Parathyroid adenoma (tissue), 2 donors: ENCODE measurements around the gene SLC25A34.
A peak's percentile ranks its signal among the peaks of the same experiment; 100 is the strongest.

Source experiments
- H2AFZ ChIP-seq: fragments of 300-600 bp; sonication (generic); one replicate; pipeline ENCODE4 v1.7.0; 2017; ENCODE audit warnings: antibody characterized with exemption, mild to moderate bottlenecking
- H3K27ac ChIP-seq: fragments of 300-600 bp; sonication (generic); one replicate; pipeline ENCODE4 v1.7.0; 2017
- H3K27me3 ChIP-seq: fragments of 300-600 bp; sonication (generic); one replicate; pipeline ENCODE4 v1.7.0; 2017; ENCODE audit warnings: low read length; ENCODE audit not compliant: control insufficient read depth, insufficient read depth
- H3K36me3 ChIP-seq: fragments of 300-600 bp; sonication (generic); one replicate; pipeline ENCODE4 v1.7.0; 2017; ENCODE audit warnings: low read length; ENCODE audit not compliant: control insufficient read depth, insufficient read depth
- H3K4me1 ChIP-seq: fragments of 300-600 bp; sonication (generic); one replicate; pipeline ENCODE4 v1.7.0; 2017; ENCODE audit warnings: control low read depth
- H3K4me2 ChIP-seq: fragments of 300-600 bp; sonication (generic); one replicate; pipeline ENCODE4 v1.7.0; 2017; ENCODE audit warnings: low read length
- H3K4me3 ChIP-seq: fragments of 300-600 bp; sonication (generic); one replicate; pipeline ENCODE4 v1.7.0; 2017; ENCODE audit warnings: low read depth, low read length
- H3K79me2 ChIP-seq: fragments of 300-600 bp; sonication (generic); one replicate; pipeline ENCODE4 v1.7.0; 2017; ENCODE audit warnings: control low read depth
- H3K9ac ChIP-seq: fragments of 300-600 bp; sonication (generic); one replicate; pipeline ENCODE4 v1.7.0; 2017; ENCODE audit warnings: mild to moderate bottlenecking
- H3K9me3 ChIP-seq: fragments of 300-600 bp; sonication (generic); one replicate; pipeline ENCODE4 v1.7.0; 2017; ENCODE audit warnings: low read length; ENCODE audit not compliant: control insufficient read depth
- TF ChIP-seq, protein P1 (sequence below): fragments of 300-600 bp; sonication (generic); IDR thresholded peaks from one replicate; pipeline ENCODE4 v1.7.0; 2017; ENCODE audit warnings: antibody characterized with exemption, mild to moderate bottlenecking
- donor health status: primary hyperparathyroidism.

SLC25A34 gene

DNA sequence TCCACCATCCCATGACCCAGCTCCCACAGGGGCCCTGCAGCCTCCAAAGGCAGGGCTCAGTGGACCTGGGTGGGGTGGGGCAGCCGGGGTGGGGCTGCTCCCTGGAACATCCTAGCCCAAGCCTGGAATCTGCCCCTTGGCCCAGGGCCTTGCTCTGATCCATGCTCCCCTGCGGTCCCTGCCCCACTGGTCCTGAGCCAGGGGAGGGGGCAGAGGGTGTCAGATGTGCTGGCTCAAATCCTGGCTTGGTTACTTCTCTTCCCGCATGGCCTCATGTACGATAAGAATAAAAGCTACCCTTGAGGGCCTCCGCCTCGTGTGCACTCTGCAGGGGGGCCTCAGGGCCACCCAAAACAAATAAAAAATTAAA, 819 bp downstream of the SLC25A34 start:
- Histone ChIP-seq H3K9ac (no peak overlapping the region), H3K4me2 (peak overlapping the region; percentile 62), H3K4me1 (peaks cover 14% of the 10 kb centered on the region), H3K4me3 (no peak overlapping the region), H3K36me3 (no peaks in the 10 kb centered on the region), H3K27ac (peak overlapping the region; percentile 92), H3K79me2 (no peaks in the 10 kb centered on the region), H2AFZ (no peak overlapping the region), H3K27me3 (no peaks in the 10 kb centered on the region), H3K9me3 (no peaks in the 10 kb centered on the region)
- TF ChIP-seq, protein P1, sequence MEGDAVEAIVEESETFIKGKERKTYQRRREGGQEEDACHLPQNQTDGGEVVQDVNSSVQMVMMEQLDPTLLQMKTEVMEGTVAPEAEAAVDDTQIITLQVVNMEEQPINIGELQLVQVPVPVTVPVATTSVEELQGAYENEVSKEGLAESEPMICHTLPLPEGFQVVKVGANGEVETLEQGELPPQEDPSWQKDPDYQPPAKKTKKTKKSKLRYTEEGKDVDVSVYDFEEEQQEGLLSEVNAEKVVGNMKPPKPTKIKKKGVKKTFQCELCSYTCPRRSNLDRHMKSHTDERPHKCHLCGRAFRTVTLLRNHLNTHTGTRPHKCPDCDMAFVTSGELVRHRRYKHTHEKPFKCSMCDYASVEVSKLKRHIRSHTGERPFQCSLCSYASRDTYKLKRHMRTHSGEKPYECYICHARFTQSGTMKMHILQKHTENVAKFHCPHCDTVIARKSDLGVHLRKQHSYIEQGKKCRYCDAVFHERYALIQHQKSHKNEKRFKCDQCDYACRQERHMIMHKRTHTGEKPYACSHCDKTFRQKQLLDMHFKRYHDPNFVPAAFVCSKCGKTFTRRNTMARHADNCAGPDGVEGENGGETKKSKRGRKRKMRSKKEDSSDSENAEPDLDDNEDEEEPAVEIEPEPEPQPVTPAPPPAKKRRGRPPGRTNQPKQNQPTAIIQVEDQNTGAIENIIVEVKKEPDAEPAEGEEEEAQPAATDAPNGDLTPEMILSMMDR = no peak

DNA sequence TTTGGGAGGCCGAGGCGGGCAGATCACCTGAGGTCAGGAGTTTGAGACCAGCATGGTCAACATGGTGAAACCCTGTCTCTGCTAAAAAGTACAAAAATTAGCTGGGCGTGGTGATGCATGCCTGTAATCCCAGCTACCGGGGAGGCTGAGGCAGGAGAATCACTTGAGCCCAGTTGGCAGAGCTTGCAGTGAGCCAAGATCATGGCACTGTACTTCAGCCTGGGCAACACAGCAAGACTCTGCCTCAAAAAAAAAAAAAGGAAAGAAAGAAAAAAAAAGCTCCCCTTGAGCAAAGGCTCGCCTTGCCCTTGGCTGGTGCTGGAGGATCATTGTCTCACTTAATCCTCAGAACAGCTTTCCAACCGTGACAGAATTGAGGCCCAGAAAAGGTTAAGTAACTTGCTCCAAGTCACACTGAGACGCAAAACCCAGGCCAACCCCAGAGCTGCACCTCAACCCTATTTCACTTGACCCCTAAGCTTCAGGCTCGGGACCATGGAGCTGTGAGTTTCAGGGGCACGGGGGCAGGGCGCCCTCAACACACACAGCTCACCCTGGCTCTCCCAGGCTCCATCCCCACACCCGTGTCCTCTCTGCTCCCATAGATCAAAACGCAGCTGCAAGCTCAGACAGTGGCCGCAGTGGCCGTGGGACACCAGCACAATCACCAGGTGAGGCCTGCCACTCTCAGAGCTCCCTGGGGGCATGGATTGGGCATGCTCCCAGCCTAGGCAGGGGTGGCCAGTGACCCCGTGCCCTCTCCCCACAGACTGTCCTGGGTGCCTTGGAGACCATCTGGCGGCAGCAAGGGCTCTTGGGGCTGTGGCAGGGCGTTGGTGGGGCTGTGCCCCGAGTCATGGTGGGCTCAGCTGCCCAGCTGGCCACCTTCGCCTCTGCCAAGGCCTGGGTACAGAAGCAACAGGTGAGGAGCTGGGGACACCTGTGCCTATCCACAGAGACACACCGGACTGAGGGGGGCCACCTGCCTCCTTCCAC, 1.6 kb downstream of the SLC25A34 start:
- H3K4me1 ChIP-seq = peaks cover 14% of the 10 kb centered on the region
- H3K4me3 ChIP-seq = no peak overlapping the region
- H3K9me3 ChIP-seq = no peaks in the 10 kb centered on the region
- H3K27me3 ChIP-seq = no peaks in the 10 kb centered on the region
- TF ChIP-seq, protein P1 = no peak
- H2AFZ ChIP-seq = no peak overlapping the region
- H3K4me2 ChIP-seq = no peak overlapping the region
- peak overlapping the region; percentile 92 for H3K27ac ChIP-seq
- H3K79me2 ChIP-seq = no peaks in the 10 kb centered on the region
- H3K9ac ChIP-seq = no peak overlapping the region
- no peaks in the 10 kb centered on the region for H3K36me3 ChIP-seq

DNA sequence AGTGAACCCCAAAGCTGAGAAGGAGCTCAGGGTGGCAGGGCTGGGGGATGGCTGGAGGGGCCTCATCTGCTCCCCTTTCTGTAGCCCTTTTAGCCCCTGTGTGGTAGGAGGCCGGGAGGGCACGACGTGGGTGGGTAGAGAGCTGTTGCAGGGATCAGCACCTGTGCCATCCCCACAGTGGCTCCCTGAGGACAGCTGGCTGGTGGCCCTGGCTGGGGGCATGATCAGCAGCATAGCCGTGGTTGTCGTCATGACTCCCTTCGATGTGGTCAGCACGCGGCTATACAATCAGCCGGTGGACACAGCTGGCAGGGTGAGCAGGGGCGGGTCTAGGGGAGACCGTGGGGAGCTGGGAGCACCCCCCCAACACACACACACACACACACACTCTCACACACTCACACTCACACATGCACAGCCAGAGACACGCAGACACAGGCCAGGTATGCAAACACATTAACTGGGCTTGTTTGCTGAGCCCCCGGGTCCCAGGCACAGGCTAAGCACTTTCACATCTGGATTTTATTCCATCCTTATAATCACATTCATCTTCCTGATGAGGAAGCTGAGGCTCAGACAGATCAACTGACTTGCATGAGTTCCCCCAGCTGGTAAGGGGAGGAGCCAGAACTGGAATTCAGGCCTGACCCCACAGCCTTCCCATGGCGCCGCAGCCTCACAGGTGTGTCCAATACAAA, 2.5 kb downstream of the SLC25A34 start:
- TF ChIP-seq, protein P1 = no peak
- no peak overlapping the region for H3K4me3 ChIP-seq

GRCh38 chr1:15739259-15739658, 3.2 kb downstream of the SLC25A34 start:
- no peak overlapping the region for H3K4me2 ChIP-seq
- no peak overlapping the region for H3K4me3 ChIP-seq
- peaks cover 14% of the 10 kb centered on the region for H3K4me1 ChIP-seq
- H3K27me3 ChIP-seq = no peaks in the 10 kb centered on the region
- H3K9ac ChIP-seq = no peak overlapping the region
- no peaks in the 10 kb centered on the region for H3K9me3 ChIP-seq
- no peak overlapping the region for H2AFZ ChIP-seq
- no peaks in the 10 kb centered on the region for H3K79me2 ChIP-seq
- TF ChIP-seq, protein P1 = no peak
- H3K27ac ChIP-seq = no peak overlapping the region
- no peaks in the 10 kb centered on the region for H3K36me3 ChIP-seq

More for the DNA sequence above, 2.5 kb downstream of the SLC25A34 start:
- Histone ChIP-seq H3K36me3 (no peaks in the 10 kb centered on the region), H3K4me2 (no peak overlapping the region), H3K27me3 (no peaks in the 10 kb centered on the region), H3K79me2 (no peaks in the 10 kb centered on the region), H3K4me1 (peaks cover 14% of the 10 kb centered on the region), H3K27ac (no peak overlapping the region), H3K9me3 (no peaks in the 10 kb centered on the region), H3K9ac (no peak overlapping the region), H2AFZ (no peak overlapping the region)
